ENCODE measurements around the gene PCED1A. TPM values are rescaled to one million over a fixed set of nuclear protein-coding genes. Genes with fewer than 3 reads are reported as not detected.

Gene PCED1A
- total and polyA plus RNA-seq, 2 of the 13 experiments (the other 11 are each of a cell fraction or from before 2014, with no cell fraction given) = 40.1 to 84.2 TPM

- TF ChIP-seq ZNF101 (CRISPR knock-in tag; IDR thresholded peaks at IDR 0.05; ENCODE audit: borderline replicate concordance, low read depth) = no peak
- TF ChIP-seq, protein P1, sequence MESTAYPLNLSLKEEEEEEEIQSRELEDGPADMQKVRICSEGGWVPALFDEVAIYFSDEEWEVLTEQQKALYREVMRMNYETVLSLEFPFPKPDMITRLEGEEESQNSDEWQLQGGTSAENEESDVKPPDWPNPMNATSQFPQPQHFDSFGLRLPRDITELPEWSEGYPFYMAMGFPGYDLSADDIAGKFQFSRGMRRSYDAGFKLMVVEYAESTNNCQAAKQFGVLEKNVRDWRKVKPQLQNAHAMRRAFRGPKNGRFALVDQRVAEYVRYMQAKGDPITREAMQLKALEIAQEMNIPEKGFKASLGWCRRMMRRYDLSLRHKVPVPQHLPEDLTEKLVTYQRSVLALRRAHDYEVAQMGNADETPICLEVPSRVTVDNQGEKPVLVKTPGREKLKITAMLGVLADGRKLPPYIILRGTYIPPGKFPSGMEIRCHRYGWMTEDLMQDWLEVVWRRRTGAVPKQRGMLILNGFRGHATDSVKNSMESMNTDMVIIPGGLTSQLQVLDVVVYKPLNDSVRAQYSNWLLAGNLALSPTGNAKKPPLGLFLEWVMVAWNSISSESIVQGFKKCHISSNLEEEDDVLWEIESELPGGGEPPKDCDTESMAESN (CRISPR knock-in tag; conservative IDR thresholded peaks at IDR 0.05) = peak; percentile 37; the same call in 1 of the 2 replicates
- no peak for TF ChIP-seq LCORL (IDR thresholded peaks at IDR 0.05)
- TF ChIP-seq LCORL (CRISPR knock-in tag; IDR thresholded peaks at IDR 0.05) = no peak
- TF ChIP-seq ZNF510 (CRISPR knock-in tag; IDR thresholded peaks at IDR 0.05; ENCODE audit: low read depth) = 0 out of 2 replicates have a peak, but pooled peaks have one; percentile 54
- no peak for TF ChIP-seq THYN1 (CRISPR knock-in tag; IDR thresholded peaks at IDR 0.05; ENCODE audit: borderline replicate concordance, low read depth)
- TF ChIP-seq SNAI1 (CRISPR knock-in tag; IDR thresholded peaks at IDR 0.05; ENCODE audit: borderline replicate concordance) = peak; percentile 26; the same call in 1 of the 2 replicates
- no peak for TF ChIP-seq ZBTB1 (CRISPR knock-in tag; IDR thresholded peaks at IDR 0.05; ENCODE audit: borderline replicate concordance)
Observed at GRCh38 chr20:2840967-2841531, 594 bp upstream of the PCED1A start (continued).

GRCh38 chr20:2839732-2840137, 720 bp downstream of the PCED1A start:
- peak overlapping the region; percentile 77 for H3K4me2 ChIP-seq (ENCODE audit: low read depth, low read length)
- FAIRE-seq (no peak), ATAC-seq (no peak), DNase-seq (ENCODE audit: low spot score) (no peak)
- TF ChIP-seq ZNF292 (CRISPR knock-in tag; IDR thresholded peaks at IDR 0.05; ENCODE audit: borderline replicate concordance, low read depth) = no peak
- TF ChIP-seq ZNF550 (CRISPR knock-in tag; IDR thresholded peaks at IDR 0.05; ENCODE audit: borderline replicate concordance) = no peak
- TF ChIP-seq ZBTB33 (CRISPR knock-in tag; IDR thresholded peaks at IDR 0.05) = peak; percentile 55; the same call in 1 of the 2 replicates
- 0 out of 2 replicates have a peak, but pooled peaks have one; percentile 2 for TF ChIP-seq ZSCAN22 (CRISPR knock-in tag; IDR thresholded peaks at IDR 0.05)
- 0 out of 2 replicates have a peak, but pooled peaks have one; percentile 13 for TF ChIP-seq ZC3H4 (CRISPR knock-in tag; IDR thresholded peaks at IDR 0.05; ENCODE audit: borderline replicate concordance)
- 0 out of 2 replicates have a peak, but pooled peaks have one; percentile 35 for TF ChIP-seq ZNF713 (CRISPR knock-in tag; IDR thresholded peaks at IDR 0.05)
- 0 out of 2 replicates have a peak, but pooled peaks have one; percentile 11 for TF ChIP-seq RELA (CRISPR knock-in tag; IDR thresholded peaks at IDR 0.05)
- TF ChIP-seq ZNF124 (CRISPR knock-in tag; IDR thresholded peaks at IDR 0.05) = 0 out of 2 replicates have a peak, but pooled peaks have one; percentile 25
- TF ChIP-seq ZNF83 (CRISPR knock-in tag; IDR thresholded peaks at IDR 0.05; ENCODE audit: borderline replicate concordance) = no peak
- TF ChIP-seq PTBP1 (IDR thresholded peaks at IDR 0.05; ENCODE audit: low read depth, low read length, poor library complexity, severe bottlenecking) = peak; percentile 39
- TF ChIP-seq PHF5A (CRISPR knock-in tag; IDR thresholded peaks at IDR 0.05; ENCODE audit: low read depth, unreplicated experiment) = peak; percentile 12
- TF ChIP-seq ZNF383 (CRISPR knock-in tag; IDR thresholded peaks at IDR 0.05; ENCODE audit: borderline replicate concordance) = peak; percentile 68; the same call in 1 of the 2 replicates
- no peak overlapping the region for H2AFZ ChIP-seq (ENCODE audit: low read length)
- peak overlapping the region; percentile 71 to 97 (median 74) for H3K4me3 ChIP-seq (replicated peaks in 1 of 3; ENCODE audit: insufficient read depth in 1 of 3, low read depth in 2 of 3, low read length in 3 of 3)
- no peaks in the 10 kb centered on the region for H4K20me1 ChIP-seq (ENCODE audit: insufficient read depth, low read length)
- H3K9ac ChIP-seq (ENCODE audit: insufficient read depth, low read depth, low read length) = peak overlapping the region; percentile 88
- CTCF ChIA-PET (ENCODE audit: low intra/inter-chr PET ratio, low total read pairs) = no interaction called here
- no peak overlapping the region for H3K27ac ChIP-seq (ENCODE audit: extremely low read length, insufficient read depth, low read length)
- peaks cover 4 to 11% of the 10 kb centered on the region in 2 experiments; a peak in 3 of 5 replicates for H3K36me3 ChIP-seq (replicated peaks in 1 of 2; ENCODE audit: control insufficient read depth in 1 of 2, insufficient read depth in 2 of 2, low read length in 2 of 2)
- 95% methylated on average over 21 of the region's 21 CpGs for WGBS (ENCODE audit: low lambda C conversion rate)
- POLR2A ChIA-PET = interaction anchor here (1.0 to 1.9 kb wide), 7 partner anchors 9 to 206 kb away, joined by 3 to 12 read pairs (median 6); partner anchors contain the start of genes MRPS26 and PTPRA
- H3K79me2 ChIP-seq (ENCODE audit: insufficient read depth, low read length) = peaks cover 8% of the 10 kb centered on the region
- in situ Hi-C loops (cut with HindIII; ENCODE audit: extremely low pct_ligation_motif_present, low pct_unique_long_range_greater_than_20kb) = loop anchor here (10.0 kb wide), 1 partner anchor 85 kb away; no protein-coding TSS in a partner anchor
- no peaks in the 10 kb centered on the region for H3K9me3 ChIP-seq (ENCODE audit: low read length)
- H3K4me1 ChIP-seq (ENCODE audit: insufficient read depth, low read length) = peaks cover 40% of the 10 kb centered on the region
- no peaks in the 10 kb centered on the region; a peak in 1 of 5 replicates for H3K27me3 ChIP-seq (ENCODE audit: control insufficient read depth in 1 of 2, insufficient read depth in 2 of 2, low read length in 2 of 2)
- intact Hi-C loops (cut with micrococcal nuclease; ENCODE audit: unreplicated experiment) = no loop called here
- BruUV-seq (replicated peaks) = no TSS peak

All from HepG2 (cell line).